Activated T-helper 1 cell treated with Interleukin-2 at 50 U/mL for 16 hours (primary cell): Measurements from ENCODE around the gene SPR.

Experiments
- DNase-seq: peaks from one replicate; pipeline ENCODE4 v3.0.0-alpha.2; 2020; ENCODE audit warnings: low read depth

SPR gene

GRCh38 chr2:72932045-72932740 lies 45.0 kb downstream of the SPR start:
- no peak for DNase-seq

- no peak for DNase-seq
Measured at GRCh38 chr2:72932805-72933204, 45.6 kb downstream of the SPR start.

- DNase-seq, result no peak
Measured at GRCh38 chr2:72933207-72933606, 46.0 kb downstream of the SPR start.

GRCh38 chr2:72933646-72934151 lies 46.5 kb downstream of the SPR start:
- DNase-seq, result no peak

GRCh38 chr2:72934683-72935610 lies 47.7 kb downstream of the SPR start:
- DNase-seq, result no peak

- DNase-seq, result no peak
Measured at GRCh38 chr2:72935611-72935957, 48.4 kb downstream of the SPR start.

GRCh38 chr2:72936660-72937355 lies 49.6 kb downstream of the SPR start:
- DNase-seq, result no peak

- DNase-seq, result no peak
Measured at GRCh38 chr2:72937356-72937669, 50.1 kb downstream of the SPR start.

- no peak for DNase-seq
Measured at GRCh38 chr2:72938455-72938854, 51.2 kb downstream of the SPR start.

GRCh38 chr2:72940361-72940760 lies 53.2 kb downstream of the SPR start:
- no peak for DNase-seq

- DNase-seq, result no peak
Measured at GRCh38 chr2:72940786-72941185, 53.6 kb downstream of the SPR start.
